ENCODE data around the gene CSMD2.

The CSMD2 gene

DNA sequence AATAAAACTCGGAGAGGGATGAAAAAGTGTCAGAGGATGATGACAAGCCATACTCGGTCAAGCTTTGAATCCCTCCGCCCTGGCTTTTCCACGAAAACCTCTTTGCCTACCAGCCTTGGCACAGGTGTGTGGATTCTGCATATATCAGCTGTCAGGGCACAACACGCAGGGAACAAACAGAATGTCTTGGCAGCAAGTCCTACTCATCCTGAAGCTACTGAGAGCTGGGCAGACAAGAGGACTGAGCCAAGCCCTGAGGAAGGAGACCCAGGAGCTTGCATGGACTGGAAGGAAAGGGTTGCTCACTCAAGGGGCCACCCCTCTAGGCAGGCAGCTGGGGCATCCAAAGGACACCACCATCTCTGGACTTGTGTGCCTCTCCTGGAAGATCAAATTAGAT, 168.7 kb downstream of the CSMD2 start:
- DNase-seq: no peak

DNA sequence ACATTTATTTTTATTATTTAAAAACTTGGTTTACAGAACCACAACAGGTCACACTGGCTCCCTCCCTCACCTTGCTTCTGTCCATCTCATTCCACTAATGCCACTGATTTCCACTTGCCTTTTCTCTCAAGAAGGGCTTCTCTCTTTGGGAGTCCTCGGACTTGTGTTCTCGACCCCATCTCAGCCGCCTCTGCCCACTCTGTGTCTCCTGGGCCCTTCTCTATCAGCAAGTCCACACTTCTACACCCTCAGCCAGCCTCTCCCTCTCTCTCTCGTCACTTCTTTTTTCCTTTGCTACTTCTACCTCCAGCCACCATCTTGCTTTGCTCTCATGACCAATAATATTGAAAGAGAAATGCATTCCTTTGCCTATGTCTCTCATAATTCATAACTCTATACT, 171.7 kb downstream of the CSMD2 start:
- DNase-seq: no peak

DNA sequence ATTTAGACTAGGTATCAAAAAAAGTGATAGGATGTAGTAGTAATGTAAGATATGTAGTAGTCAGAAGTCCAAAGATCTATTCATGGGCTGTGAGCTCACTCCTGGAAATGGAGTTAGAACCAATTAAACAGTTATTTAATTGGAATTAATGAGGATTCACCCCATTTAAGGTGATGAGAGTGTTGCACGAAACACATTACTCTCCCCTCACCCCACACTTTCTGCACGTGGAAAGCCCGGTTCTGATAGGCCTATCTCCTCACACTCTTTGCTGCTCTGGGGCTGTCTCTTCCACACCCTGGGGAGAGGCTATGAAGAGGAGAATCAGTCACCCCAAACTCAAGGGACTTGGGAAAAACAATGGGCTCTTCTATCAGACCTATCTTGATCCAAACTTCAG, 174.7 kb downstream of the CSMD2 start:
- DNase-seq: no peak

DNA sequence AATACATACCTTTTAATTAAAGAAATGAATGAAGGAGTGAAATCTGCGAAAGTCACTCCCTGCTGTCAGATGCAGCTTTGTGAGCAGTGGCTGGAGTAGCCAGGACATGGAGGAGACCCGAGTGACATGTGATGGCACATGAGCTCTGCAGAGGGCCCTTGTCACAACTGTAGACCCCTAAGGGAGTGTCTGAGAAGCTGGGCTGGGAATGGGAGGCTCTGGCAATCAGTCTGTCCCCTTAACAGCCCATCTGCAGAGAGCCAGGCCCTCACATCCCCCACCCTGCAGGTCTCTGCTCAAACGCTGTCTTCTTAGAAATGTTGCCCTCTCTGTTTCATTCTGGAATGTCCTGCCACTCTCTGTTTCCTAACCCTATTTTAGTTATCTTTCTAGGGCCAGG, 176.9 kb downstream of the CSMD2 start:
- DNase-seq: no peak

DNA sequence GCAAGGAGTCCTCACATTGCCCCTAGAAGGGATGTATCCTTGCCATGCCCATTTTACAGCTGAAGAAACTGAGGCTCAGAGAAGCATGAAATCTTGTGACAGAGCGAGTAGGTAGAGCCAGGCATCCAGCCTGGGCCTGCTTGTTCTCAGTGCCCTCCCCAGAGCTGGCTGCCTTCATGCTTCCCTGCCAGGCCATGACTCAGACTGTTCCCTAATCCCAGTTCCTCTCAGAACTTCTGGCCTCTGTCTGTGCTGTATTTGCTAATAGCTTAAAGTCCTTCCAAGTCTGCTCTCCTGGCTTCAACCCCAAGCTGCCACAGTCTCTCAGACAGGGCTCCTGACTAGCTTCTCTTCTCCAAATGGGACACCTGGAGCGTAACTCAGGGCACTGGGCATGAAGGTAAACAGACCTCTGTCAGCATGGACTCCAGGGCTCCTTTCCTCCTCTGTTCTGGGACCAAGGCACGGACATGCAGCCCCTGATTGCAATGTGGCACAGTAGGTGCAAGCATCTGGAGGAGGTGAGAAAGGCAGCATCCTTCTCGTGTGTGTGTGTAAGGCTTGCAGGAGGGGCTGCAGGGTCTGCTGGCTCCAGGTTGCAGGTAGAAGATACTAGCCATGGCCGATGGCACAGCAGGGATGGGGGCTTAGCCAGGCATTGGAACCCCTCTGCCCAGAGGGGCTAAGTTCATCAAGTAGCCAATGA, 178.5 kb downstream of the CSMD2 start:
- no peak for DNase-seq

DNA sequence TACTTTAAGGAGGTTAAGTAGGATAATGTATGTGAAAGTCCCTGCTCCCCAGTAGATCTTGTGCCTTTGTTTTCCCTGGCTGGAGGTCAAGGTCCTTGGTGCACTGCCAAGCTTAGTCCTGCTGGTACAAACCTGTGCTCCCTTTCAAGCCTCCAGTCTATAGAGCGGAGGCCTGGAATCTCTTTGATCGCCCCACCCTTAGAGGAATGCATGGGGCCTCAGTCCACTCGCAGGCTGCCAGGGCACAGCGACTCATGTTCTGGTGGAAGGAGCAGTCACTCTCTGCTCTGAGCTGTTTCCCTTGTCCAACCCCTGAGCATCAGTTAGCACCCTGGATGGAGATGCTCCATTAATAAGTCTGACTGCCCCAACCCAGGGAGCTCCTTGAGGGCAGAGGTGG, 179.4 kb downstream of the CSMD2 start:
- DNase-seq: no peak

DNA sequence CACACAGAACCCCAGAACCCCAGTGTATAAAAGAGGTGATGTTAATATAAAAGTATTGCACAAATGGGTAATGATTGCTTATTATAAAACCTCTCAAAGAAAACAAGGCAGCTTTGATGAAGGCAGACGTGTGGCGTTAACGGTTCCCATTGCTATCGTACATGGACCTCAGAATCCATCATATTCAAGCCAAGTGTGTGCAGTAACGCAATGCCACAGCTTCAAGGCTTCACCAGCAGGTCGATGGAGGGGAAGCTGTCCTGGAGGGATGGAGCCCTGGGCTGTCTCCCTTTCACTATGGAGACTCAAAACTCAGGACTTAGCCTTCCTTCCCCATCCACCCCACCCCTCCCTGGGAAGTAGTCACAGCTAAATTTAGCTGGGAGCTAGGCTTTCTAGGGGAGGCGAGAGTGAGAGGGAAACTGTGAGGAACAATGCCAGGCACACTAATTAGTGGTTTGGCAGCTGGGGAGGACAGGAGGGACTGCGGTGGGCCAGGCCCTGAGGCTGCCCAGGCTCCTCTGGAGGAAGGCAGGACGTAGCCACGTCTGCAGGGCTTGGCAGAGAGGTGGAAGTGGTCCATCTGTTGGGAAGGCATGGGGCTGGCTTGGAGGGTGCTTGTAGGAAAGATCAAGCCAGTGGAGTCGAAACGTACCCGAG, 180.0 kb downstream of the CSMD2 start:
- no peak for DNase-seq

DNA sequence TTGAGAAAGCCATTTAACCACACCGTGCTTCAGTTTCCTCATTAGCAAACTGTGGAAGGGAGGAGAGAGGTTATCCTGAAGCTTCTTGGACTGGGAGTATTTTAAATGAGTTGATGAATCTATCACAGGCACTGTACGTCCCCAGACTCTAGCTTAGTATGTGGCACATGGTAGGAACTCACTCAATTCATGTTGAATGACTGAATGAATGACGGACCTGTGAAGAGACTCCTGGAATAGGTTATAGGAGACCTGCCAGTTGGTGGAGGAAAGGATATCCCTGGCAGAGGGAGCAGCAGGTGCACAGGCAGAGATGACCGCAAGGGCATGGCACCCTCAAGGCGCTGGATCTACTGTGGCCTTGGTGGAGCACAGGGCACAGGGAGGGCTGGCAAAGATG, 182.6 kb downstream of the CSMD2 start:
- no peak for DNase-seq

DNA sequence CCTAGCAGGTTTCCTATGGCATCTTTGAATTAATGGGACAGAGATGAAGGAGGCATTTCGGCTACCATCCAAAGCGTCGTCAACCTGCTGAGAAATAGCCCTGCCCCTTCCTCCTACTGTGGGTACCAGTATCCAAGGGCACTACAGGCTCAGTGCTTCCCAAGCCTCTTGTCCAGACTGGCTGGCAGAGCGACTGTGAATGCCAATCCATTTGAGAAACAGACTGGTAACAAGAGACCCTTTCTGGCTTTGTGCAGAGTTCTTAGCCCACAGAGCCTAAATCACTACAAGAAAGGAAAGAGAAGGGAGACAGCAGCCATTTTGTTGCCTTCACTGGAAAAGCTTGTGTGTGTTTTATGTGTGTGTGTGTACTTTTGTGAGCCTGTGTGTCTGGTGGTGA, 185.7 kb downstream of the CSMD2 start:
- DNase-seq: no peak

DNA sequence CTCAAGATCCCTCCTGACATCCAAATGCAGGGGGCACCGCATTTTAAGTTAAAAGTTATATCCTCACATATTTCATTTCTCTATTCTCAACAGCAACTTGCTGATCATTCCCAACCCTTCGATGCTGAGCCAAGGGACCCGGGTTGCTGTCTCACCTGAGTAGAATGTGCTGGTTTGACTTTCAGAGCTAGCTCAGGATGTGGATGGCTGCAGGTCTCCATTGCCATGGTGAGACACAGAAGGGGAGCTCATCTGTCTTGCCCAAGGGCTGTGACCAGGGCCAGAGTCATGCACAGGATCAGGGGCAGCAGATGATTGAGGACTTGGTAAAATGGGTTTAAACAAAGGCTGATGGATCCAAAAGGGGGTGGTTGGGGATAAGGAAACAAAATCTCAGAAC, 189.1 kb downstream of the CSMD2 start:
- DNase-seq: no peak

DNA sequence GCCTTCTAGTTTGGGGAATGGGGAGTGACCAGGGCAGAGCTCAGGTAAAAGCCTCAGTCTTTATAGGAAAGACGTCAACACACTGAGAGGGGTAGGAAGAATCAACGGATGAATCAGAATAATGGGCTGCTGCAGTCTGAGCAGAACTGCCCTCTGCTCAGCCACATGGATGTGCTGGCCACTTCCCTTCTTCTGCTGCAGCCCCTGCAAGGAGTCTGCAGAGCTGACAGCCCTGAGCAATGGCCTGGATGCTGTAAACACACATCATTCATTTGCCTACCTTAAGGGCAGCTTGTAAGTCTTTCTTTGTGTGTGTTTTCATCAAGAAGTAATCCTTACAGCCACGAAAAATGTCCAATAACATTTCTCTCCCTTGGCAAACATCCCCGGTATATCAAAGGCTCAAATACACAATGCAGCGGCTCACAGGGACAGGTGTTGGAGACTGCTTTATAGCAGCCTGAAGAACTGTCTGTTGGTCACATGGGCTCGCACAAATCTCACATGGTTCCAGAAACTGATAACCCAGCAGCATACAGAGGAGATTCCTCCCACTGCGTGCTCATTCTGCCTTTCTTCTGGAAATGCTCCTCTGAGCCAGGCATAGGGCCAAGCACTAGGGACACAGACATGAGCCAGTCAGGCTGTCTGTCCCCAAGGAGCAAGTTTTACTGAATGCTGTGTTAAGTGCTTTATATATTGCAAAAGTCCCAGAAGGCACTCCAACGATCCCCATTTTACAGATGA, 191.1 kb downstream of the CSMD2 start:
- DNase-seq: no peak

DNA sequence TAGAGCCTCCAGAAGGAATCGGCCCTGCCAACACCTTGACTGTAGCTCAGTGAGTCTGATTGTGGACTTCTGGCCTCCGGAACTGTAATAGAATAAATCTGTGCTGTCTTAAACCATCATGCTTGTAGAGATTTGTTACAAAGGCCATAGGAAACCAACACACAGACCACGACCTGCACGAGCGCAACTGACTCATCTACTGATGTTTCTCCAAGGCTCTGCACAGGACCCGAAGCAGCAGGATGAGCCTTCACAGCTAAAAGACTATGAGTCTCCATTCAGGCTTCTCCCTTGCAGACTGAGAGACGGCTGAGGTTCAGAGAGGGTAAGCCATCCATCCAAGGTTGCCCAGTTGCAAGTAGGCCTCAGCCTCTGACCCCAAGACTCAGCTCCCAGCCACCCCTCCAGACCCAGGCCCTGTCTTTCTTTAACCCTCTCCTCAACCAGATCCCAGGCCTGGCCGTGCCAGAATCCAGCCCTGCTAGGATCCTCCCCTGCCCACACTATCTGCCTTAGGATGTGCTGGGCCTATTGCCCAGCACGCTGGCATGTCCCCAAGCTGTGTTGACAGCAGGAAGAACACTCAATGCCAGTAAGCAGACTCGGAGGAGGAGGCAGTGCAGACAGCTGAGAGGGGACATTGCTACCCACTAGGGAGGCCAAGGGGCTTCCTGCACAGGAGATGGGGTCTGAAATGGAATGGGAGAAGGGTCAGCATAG, 192.2 kb downstream of the CSMD2 start:
- no peak for DNase-seq

DNA sequence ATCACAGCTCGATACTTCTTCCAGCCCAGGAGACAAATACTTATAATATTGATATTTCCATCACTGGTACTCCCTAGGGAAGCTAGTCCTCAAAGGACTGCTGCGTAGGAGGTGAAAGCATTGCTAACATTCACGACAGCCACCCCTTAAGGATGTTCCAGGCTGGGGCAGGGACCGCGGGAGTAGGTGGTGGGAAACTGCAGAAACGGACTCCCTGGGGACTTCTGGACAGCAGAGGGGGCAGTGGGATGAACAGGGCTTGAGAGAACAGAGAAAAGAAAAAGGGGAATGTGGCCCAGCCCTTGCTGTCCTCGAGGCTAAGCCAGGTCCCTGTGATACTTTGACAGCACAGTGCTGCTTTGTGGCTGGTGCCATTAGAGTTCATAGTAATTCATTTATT, 193.1 kb downstream of the CSMD2 start:
- no peak for DNase-seq

DNA sequence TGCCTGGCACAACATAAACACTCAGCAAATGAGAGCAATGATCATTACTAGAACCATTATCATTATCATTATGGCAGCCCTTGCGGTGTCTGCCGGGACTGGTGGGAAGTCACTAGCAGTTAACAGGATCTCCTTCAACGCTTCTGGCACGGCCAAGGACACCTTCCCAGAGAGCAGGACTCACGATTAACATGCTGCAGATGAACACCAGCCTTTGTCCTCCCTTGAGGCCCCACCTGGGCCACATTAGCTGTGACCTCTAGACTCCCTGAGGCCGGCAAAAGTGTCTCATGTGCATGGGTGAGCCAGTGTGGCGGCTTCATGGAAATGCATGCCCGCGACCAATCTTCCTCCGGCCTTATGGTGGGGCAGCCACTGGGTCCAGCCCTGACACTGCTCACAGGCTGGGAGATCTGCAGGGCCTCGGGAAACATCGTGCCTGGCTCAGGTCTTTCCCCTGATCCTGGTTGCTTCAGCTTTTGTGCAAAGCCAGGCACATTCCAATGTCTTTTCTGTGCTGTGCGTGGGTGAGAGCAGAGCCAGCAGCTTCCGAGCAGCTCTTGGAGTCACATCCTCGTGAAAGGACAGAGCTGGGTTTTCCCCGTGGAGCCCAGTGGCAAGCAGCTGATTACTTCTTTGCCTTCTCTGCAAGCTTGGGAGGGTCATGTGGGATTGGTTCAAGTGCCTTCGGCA, 193.9 kb downstream of the CSMD2 start:
- DNase-seq: no peak

DNA sequence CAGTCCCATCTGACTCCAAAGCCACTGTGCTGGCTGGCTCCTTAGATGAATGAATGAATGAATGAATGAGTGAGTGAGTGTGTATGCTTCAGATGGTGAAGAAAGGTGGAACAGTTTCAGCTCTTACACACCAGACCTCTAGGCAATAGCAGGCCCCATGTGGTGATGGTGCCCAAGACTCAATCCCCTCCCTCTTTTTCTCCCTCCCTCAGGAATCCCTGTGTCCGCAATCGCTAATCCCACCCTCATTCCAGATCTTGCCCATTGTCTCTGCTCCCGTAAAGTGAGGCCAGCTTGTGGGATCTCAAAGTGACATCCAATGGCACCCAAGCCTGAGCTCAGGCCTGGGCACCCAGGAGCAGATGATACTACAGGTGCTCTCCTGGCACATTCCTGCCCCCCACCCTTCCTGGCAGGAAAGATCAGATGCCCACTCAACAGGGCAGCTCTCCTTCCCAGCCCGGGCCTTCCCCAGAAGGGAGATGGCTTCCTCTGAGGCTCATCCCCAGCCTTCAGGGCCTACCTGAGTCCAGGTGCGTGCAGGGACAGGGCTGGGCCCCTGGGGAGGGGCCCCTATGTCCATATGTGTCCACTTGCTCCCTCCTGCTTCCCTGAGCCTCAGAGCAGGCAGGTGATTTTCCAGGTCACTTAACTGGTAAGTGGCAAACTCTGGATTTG, 194.7 kb downstream of the CSMD2 start:
- DNase-seq: no peak

DNA sequence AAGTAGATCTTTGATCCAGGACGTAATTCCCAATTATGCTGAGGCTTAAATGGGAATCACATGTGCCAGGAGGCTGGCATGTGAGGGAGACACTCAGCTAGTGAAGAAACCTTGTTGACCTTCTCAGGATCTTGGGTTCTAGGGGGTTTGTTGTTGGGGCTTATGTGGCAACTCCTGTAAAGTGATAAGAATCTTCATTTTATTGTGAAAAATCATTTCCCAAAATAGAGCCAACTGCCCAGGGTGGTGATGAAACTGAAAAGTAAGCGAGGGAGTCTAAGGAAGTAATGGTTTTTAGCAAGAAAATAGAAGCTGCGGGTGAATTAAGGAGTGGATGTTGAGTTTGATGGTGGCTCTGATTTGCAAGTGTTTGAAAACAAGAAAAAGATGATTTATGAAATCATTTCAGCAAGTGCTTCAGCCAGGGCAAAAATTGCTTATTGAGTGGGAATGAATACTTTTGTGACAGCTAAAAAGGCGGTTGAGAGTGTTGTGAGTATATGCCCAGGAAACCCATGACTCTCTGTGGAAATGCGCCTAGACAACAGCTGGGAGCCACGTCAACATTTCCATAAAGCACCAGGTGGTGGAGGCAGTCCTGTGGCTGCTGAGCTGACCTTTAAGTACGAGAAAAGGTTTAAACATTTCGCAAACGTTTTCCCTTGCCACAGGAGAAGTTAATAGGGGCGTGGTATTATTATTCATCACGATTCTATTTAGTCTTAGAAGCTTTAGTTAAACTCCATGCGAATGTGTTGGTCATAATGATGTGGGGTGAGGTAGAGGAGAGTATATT, 198.5 kb downstream of the CSMD2 start:
- no peak for DNase-seq

DNA sequence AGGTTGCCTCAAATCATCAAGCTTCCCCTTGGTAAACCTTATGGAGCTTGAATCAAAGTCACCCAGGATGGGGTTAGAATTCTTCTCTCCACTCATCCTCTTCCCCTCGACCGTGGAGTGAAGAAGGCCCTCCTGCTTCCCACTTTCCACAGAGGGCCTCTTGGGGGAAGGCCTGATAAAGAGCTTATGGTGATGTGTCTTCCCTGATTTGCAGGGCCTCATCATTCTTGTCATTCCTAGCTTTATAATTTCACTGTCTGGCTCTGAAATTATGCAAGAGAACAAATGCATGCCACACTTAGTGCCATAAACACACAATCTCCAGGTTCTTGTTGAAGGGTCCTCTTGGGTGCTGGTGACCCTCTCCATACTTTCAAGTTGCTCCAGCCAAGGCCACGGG, 199.9 kb downstream of the CSMD2 start:
- no peak for DNase-seq

DNA sequence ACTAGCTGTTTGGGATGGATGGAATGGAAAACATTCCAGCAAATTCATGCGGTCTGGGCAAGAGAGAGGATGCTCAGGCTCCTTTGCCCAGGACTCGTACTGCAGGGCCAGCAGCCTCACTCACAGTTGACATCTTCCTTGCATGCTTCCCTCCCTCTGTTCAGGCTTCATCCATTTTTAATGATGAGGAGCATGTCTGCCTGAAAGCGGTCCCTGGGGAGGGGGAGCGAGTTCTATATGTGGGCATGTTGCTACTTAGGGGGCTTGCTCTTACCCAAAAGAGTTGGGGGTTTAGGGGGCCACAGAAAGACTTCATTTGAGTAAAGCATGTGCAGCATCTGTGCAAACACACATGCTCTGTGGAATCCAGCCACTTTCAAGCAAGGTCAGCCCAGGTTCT, 203.0 kb downstream of the CSMD2 start:
- no peak for DNase-seq

DNA sequence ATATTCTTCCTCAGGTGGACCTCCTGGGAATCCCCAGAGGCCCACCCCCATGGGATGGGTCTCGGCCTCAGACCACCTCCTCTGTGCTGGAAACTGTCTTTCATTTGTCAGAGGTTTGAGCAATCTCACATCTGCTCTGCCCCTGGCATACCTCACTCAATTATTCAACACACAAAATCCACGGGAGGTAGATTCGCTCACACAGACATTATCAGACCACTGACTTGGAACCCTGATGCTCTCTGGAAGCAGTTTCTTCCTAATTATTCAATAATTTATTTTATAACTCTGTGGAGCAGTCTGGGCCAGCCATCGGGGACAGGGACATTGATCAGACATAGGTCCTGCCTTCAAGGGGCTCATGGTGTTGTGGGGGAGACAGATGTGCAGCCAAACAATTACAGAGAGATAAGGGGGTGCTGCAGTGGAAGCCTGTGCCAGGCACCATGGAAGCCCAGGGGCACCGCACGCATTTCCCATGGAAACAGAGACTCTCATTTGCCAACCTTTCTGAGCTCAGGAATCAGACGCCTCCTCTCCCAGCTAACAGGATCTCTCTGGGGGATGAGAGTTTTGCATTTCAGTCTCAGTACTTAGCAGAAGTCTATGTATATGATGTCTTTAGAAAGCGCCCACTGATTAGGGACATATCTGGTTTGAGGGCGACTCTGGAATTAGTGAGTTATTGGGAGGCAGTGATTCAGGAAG, 204.7 kb downstream of the CSMD2 start:
- no peak for DNase-seq

DNA sequence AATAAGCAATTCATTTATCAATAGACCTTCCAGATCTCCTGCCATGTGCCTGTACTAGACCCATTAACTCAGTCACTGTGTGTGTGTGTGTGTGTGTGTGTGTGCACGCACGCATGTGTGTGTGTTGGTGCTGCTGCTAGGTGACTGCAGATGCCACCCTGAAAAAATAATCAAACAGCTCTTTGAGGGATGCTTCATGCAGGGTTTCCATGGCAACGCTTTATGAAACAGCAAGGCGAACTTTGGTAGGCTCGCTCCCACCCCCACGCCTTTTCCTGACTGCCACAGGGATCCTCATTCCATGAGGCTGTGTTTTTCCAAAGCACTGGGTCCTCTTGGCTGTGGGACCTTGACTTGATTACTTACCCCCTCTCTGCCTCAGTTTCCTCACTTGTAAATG, 207.2 kb downstream of the CSMD2 start:
- no peak for DNase-seq

DNA sequence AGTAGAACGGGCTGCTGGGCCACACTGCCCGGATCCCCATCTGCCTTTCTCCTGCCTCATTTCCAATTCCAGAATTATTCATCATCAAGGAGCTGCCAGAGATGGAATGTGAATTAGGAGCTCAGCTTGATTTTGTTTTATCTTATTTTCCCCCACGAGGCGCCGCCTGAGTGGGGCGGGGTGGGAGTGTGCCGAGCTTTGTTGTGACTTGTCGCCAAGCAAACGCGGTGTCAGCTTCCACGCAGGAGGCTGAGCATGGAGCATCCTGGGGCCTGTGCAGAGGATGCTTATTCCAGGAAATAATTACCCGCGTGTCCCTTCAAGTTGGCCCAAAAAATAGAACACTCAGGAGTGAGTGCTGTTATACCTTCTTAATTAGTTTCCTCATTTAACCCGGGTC, 209.9 kb downstream of the CSMD2 start:
- DNase-seq: no peak
